ENCODE results near the gene PGAP1. TPM values are rescaled to one million over a fixed set of nuclear protein-coding genes. Genes with fewer than 3 reads are reported as not detected.
A peak's percentile ranks its signal among the peaks of the same experiment; 100 is the strongest.

The PGAP1 gene
- total RNA-seq, 2 donors from 2014 or later, result 39.2 to 43.6 TPM

- TF ChIP-seq CTCF (conservative IDR thresholded peaks at IDR 0.05), result no peak
- H3K9me3 Mint-ChIP-seq, result no peaks in the 10 kb centered on the region
- no peak overlapping the region for H3K27ac Mint-ChIP-seq
- H3K27me3 Mint-ChIP-seq (ENCODE audit: insufficient read depth), result no peaks in the 10 kb centered on the region
- Histone ChIP-seq H3K27me3 (ENCODE audit: control insufficient read depth, insufficient read depth, low read length, poor library complexity, severe bottlenecking) (no peaks in the 10 kb centered on the region), H3K4me3 (ENCODE audit: low read length) (peak overlapping the region; percentile 94), H3K27ac (ENCODE audit: low read depth, low read length) (no peak overlapping the region), H3K36me3 (ENCODE audit: control insufficient read depth, insufficient read depth, low read length) (peaks cover 9% of the 10 kb centered on the region), H3K9me3 (ENCODE audit: control insufficient read depth, low read length) (no peaks in the 10 kb centered on the region), H3K4me1 (ENCODE audit: control insufficient read depth, insufficient read depth, low read length) (peaks cover 3% of the 10 kb centered on the region), H3K9ac (ENCODE audit: extremely low read depth, low read length, poor library complexity, severe bottlenecking) (peak overlapping the region; percentile 80)
- peak overlapping the region; percentile 98 for H3K4me3 Mint-ChIP-seq
- no peak for DNase-seq
- H3K4me1 Mint-ChIP-seq, result peaks cover 37% of the 10 kb centered on the region
- peaks cover 3% of the 10 kb centered on the region for H3K36me3 Mint-ChIP-seq (ENCODE audit: low read depth)
These were observed 2.5 kb downstream of the PGAP1 start for GRCh38 chr2:196924051-196924450.

GRCh38 chr2:196918927-196919326, 7.6 kb downstream of the PGAP1 start:
- Mint-ChIP-seq H3K4me1 (peaks cover 30% of the 10 kb centered on the region), H3K27me3 (ENCODE audit: insufficient read depth) (no peaks in the 10 kb centered on the region), H3K4me3 (no peak overlapping the region), H3K27ac (no peak overlapping the region), H3K9me3 (no peaks in the 10 kb centered on the region), H3K36me3 (ENCODE audit: low read depth) (peaks cover 37% of the 10 kb centered on the region)
- TF ChIP-seq CTCF (conservative IDR thresholded peaks at IDR 0.05), result no peak
- H3K9me3 ChIP-seq (ENCODE audit: control insufficient read depth, low read length), result peaks cover 12% of the 10 kb centered on the region
- peaks cover 52% of the 10 kb centered on the region for H3K36me3 ChIP-seq (ENCODE audit: control insufficient read depth, insufficient read depth, low read length)
- H3K27ac ChIP-seq (ENCODE audit: low read depth, low read length), result no peak overlapping the region
- H3K27me3 ChIP-seq (ENCODE audit: control insufficient read depth, insufficient read depth, low read length, poor library complexity, severe bottlenecking), result no peaks in the 10 kb centered on the region
- 90 to 98% methylated on average over 3 of the region's 3 CpGs for WGBS, 2 experiments (ENCODE audit: insufficient coverage in 1 of 2, insufficient read length in 1 of 2)
- peaks cover 3% of the 10 kb centered on the region for H3K4me1 ChIP-seq (ENCODE audit: control insufficient read depth, insufficient read depth, low read length)
- no peak overlapping the region for H3K4me3 ChIP-seq (ENCODE audit: low read length)
- DNase-seq, result no peak
- H3K9ac ChIP-seq (ENCODE audit: extremely low read depth, low read length, poor library complexity, severe bottlenecking), result no peak overlapping the region

- no peak for DNase-seq
- Histone ChIP-seq H3K9me3 (ENCODE audit: control insufficient read depth, low read length) (peaks cover 12% of the 10 kb centered on the region), H3K4me1 (ENCODE audit: control insufficient read depth, insufficient read depth, low read length) (peaks cover 3% of the 10 kb centered on the region), H3K4me3 (ENCODE audit: low read length) (no peak overlapping the region), H3K27ac (ENCODE audit: low read depth, low read length) (no peak overlapping the region), H3K27me3 (ENCODE audit: control insufficient read depth, insufficient read depth, low read length, poor library complexity, severe bottlenecking) (no peaks in the 10 kb centered on the region), H3K9ac (ENCODE audit: extremely low read depth, low read length, poor library complexity, severe bottlenecking) (no peak overlapping the region), H3K36me3 (ENCODE audit: control insufficient read depth, insufficient read depth, low read length) (peaks cover 63% of the 10 kb centered on the region)
- Mint-ChIP-seq H3K9me3 (no peaks in the 10 kb centered on the region), H3K27ac (no peak overlapping the region), H3K27me3 (ENCODE audit: insufficient read depth) (no peaks in the 10 kb centered on the region), H3K4me1 (peaks cover 27% of the 10 kb centered on the region), H3K4me3 (no peak overlapping the region), H3K36me3 (ENCODE audit: low read depth) (peaks cover 48% of the 10 kb centered on the region)
- TF ChIP-seq CTCF (conservative IDR thresholded peaks at IDR 0.05), result no peak
These were observed 8.7 kb downstream of the PGAP1 start for GRCh38 chr2:196917802-196918201.
